Measurements from ENCODE around the gene RNF32.

- no peak for TF ChIP-seq CTCF (conservative IDR thresholded peaks at IDR 0.05 in 1 of 2, IDR thresholded peaks at IDR 0.05 in 1 of 2; ENCODE audit: extremely low read depth in 1 of 2, insufficient read depth in 1 of 2, low read depth in 1 of 2, low read length in 2 of 2)
- TF ChIP-seq EZH2 (IDR thresholded peaks at IDR 0.05; ENCODE audit: borderline replicate concordance, low read length): no peak
Observed at GRCh38 chr7:156676263-156676662, 35.7 kb downstream of the RNF32 start.

All from mammary epithelial cell (primary cell).